Esophagus squamous epithelium (tissue), 5 donors: Measurements from ENCODE around the gene ZNF655. TPM values are rescaled to one million over a fixed set of nuclear protein-coding genes. Genes with fewer than 3 reads are reported as not detected.
"Not testable (repeated sequence)": the region's sequence is repeated elsewhere in the genome, so short reads cannot be mapped to it uniquely, and the experiment has no call there.

Source experiments
- DNase-seq: peaks from one replicate; lab custom pipeline; 2025; lab: John Stamatoyannopoulos, UW
- H3K27ac ChIP-seq, 4 donors: fragments of 200-600 bp; sonication (generic); one replicate each; pipeline ENCODE4 v1.5.1; 2016 to 2019; ENCODE audit warnings: mild to moderate bottlenecking in 1 of 4
- H3K27me3 ChIP-seq, 4 donors: fragments of 200-600 bp; sonication (generic); 1 replicate in 3 of 4; 2 replicates in 1 of 4; pipeline versions ENCODE4 v1.5.1 to v1.6.0; 2017 to 2021; ENCODE audit warnings: antibody characterized with exemption in 1 of 4
- H3K36me3 ChIP-seq, 3 donors: fragments of 200-600 bp; sonication (generic); one replicate each; pipeline ENCODE4 v1.5.1; 2016 to 2019
- H3K4me1 ChIP-seq, 3 donors: fragments of 200-600 bp; sonication (generic); one replicate each; pipeline ENCODE4 v1.5.1; 2017 to 2019
- H3K4me3 ChIP-seq, 4 donors: fragments of 200-600 bp; sonication (generic); 1 replicate in 3 of 4; 2 replicates in 1 of 4; pipeline ENCODE4 v1.5.1; 2016 to 2019; ENCODE audit warnings: mild to moderate bottlenecking in 2 of 4, moderate library complexity in 1 of 4
- H3K9me3 ChIP-seq, 3 donors: fragments of 200-600 bp; sonication (generic); one replicate each; pipeline ENCODE4 v1.5.1; 2016 to 2019
- POLR2A ChIP-seq, 4 donors: fragments of 450-650 bp; IDR thresholded peaks; one replicate each; pipeline ENCODE4 v1.6.1; 2017; ENCODE audit warnings: antibody characterized with exemption in 4 of 4, mild to moderate bottlenecking in 4 of 4, moderate library complexity in 3 of 4
- WGBS, 2 donors: methylation state at CpG; one replicate each; pipeline ENCODE4 v1.1.5; 2018; 5-methylcytosine and 5-hydroxymethylcytosine counted together
- intact Hi-C: fragments of 100-400 bp; cut with DNase I; formaldehyde crosslinking; loops from one replicate; pipeline ENCODE4 v1.15.0; 2022
- total RNA-seq, 4 donors: library from RNA; depleted of rRNA; stranded (reverse); fragments of >200 nt; gene quantifications; one replicate each; pipeline ENCODE4 v1.1.0, GENCODE V29; 2016
- TF ChIP-seq, protein P1 (sequence below), 6 experiments: fragments of 450-650 bp in 4 of 6; fragments of 200-600 bp in 2 of 6; sonication (generic) in 2 of 6; IDR thresholded peaks; one replicate each; pipeline ENCODE4 v1.5.1; 2016 to 2019; ENCODE audit warnings: antibody characterized with exemption in 6 of 6, mild to moderate bottlenecking in 4 of 6, moderate library complexity in 4 of 6
- donor health status: DM: yes; HTN: yes; CAD: no.

ZNF655 gene
- total RNA-seq, 4 donors from 2014 or later = 78.6 to 167 (median 107) TPM

DNA sequence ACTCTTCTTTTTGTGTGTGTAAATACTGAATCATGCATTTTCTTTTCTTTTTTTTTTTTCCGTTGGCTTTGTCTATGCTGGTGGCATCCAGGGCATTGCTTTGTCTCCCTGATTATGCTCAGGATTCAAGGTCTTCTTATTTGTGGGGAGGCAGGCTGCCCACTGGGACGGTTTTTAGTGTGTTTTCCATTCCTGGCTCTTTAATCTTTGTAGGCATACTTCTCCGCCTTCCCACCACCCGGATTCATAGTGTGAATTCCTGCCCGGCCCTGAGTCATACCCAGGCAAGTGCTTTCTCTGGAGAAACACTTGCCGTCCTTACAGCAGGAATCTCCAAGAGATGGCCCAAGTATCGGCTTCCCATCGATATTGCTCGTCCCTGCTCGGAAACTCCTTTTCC lies 5.2 kb downstream of the ZNF655 start:
- TF ChIP-seq, protein P1, sequence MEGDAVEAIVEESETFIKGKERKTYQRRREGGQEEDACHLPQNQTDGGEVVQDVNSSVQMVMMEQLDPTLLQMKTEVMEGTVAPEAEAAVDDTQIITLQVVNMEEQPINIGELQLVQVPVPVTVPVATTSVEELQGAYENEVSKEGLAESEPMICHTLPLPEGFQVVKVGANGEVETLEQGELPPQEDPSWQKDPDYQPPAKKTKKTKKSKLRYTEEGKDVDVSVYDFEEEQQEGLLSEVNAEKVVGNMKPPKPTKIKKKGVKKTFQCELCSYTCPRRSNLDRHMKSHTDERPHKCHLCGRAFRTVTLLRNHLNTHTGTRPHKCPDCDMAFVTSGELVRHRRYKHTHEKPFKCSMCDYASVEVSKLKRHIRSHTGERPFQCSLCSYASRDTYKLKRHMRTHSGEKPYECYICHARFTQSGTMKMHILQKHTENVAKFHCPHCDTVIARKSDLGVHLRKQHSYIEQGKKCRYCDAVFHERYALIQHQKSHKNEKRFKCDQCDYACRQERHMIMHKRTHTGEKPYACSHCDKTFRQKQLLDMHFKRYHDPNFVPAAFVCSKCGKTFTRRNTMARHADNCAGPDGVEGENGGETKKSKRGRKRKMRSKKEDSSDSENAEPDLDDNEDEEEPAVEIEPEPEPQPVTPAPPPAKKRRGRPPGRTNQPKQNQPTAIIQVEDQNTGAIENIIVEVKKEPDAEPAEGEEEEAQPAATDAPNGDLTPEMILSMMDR (IDR thresholded peaks at IDR 0.05) = no peak
- TF ChIP-seq POLR2A (IDR thresholded peaks at IDR 0.05) = no peak
- H3K36me3 ChIP-seq = peaks cover 6 to 87% (median 22%) of the 10 kb centered on the region in 3 donors
- WGBS, 2 donors = 58 to 60% methylated on average over 8 to 10 of the region's 10 CpGs
- intact Hi-C loops = no loop called here
- H3K27ac ChIP-seq = peak overlapping the region; percentile 19 to 99 (median 96)
- no peaks in the 10 kb centered on the region for H3K9me3 ChIP-seq
- H3K4me1 ChIP-seq = peaks cover 31 to 74% (median 39%) of the 10 kb centered on the region in 3 donors
- peak overlapping the region in 1 of 4 donors; percentile 6 for H3K4me3 ChIP-seq
- no peaks in the 10 kb centered on the region for H3K27me3 ChIP-seq
- DNase-seq = no peak

DNA sequence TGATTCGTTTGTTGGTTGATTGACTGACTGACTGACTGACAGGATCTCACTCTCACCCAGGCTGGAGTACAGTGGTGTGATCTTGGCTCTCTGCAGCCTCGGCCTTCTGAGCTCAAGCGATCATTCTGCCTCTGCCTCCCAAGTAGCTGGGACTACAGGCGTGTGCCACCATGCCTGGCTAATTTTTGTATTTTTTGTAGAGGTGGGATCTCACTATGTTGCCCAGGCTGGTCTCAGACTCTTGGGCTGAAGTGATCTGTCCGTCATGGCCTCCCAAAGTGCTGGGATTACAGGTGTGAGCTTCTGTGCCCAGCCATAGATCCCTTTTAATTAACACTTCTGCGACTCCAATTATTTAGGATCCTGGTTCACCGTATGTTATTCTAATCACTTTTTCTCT lies 10.3 kb downstream of the ZNF655 start:
- H3K27me3 ChIP-seq, DNase-seq, H3K27ac ChIP-seq, intact Hi-C loops, H3K4me3 ChIP-seq, H3K9me3 ChIP-seq: not testable (repeated sequence)
- 95% methylated on average over 7 of the region's 7 CpGs for WGBS, 2 donors
- Histone ChIP-seq H3K36me3 (peaks cover 10 to 100% (median 11%) of the 10 kb centered on the region in 3 donors), H3K4me1 (peaks cover 0 to 28% (median 3%) of the 10 kb centered on the region in 3 donors)

DNA sequence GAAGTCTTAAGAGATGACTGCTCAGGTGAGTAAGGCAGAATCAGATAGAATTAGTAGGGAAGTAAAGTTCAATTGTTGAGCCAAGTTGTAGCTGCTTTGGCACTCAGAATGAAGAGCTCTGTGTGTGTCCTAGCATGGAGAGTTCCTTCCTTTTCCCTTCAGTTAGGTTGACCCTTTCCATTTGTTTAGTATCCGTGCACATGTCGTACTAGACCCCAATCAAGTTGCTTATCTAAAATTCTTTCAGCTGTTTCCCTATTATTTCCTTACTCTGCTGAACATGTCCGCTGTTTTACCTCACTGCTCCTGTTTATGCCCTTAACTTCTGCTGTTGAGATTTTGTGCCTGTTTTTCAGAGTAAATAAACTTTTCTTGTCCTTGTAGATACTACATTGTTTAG lies 13.3 kb downstream of the ZNF655 start:
- intact Hi-C loops = no loop called here
- WGBS, 2 donors = 86 to 97% methylated on average over 3 of the region's 3 CpGs
- no peaks in the 10 kb centered on the region for H3K4me1 ChIP-seq
- H3K27ac ChIP-seq = no peak overlapping the region
- H3K27me3 ChIP-seq = no peaks in the 10 kb centered on the region
- H3K36me3 ChIP-seq = peaks cover 4 to 73% (median 7%) of the 10 kb centered on the region in 3 donors
- no peak for DNase-seq
- no peaks in the 10 kb centered on the region for H3K9me3 ChIP-seq
- no peak overlapping the region for H3K4me3 ChIP-seq
- TF ChIP-seq, protein P1 (IDR thresholded peaks at IDR 0.05) = no peak
- no peak for TF ChIP-seq POLR2A (IDR thresholded peaks at IDR 0.05)

DNA sequence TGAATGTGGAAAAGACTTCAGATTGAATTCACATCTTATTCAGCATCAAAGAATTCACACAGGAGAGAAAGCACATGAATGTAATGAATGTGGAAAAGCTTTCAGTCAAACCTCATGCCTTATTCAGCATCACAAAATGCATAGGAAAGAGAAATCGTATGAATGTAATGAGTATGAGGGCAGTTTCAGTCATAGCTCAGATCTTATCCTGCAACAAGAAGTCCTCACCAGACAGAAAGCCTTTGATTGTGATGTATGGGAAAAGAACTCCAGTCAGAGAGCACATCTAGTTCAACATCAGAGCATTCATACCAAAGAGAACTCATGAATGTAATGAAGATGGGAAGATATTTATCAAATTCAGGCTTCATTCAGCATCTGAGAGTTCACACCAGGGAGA lies 14.8 kb downstream of the ZNF655 start:
- 82 to 100% methylated on average over 1 of the region's 1 CpG for WGBS, 2 donors
- Histone ChIP-seq H3K36me3 (peaks cover 4 to 58% (median 7%) of the 10 kb centered on the region in 3 donors), H3K27me3 (no peaks in the 10 kb centered on the region), H3K4me3 (no peak overlapping the region), H3K27ac (no peak overlapping the region), H3K4me1 (no peaks in the 10 kb centered on the region), H3K9me3 (no peaks in the 10 kb centered on the region)
- intact Hi-C loops = no loop called here
- no peak for DNase-seq
- TF ChIP-seq, protein P1 (IDR thresholded peaks at IDR 0.05) = no peak
- no peak for TF ChIP-seq POLR2A (IDR thresholded peaks at IDR 0.05)

DNA sequence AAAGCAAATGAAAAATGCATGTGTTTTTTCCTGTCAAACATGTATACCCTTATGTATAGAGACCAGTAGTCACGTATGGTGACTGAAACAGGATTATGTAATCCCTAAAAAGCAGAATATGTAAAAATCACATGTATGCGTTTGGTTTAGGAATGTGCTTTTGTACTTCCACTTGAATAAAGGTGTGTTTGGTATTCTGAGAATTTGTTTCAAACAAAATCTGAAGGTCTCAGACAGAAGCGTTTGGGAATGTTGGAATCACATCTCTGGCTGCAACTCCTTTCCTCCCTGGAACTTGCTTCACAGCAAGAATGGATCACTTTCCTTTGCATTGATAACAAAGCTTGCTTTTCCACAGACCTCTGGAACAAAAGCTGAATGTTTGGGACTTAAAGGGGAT lies 17.8 kb downstream of the ZNF655 start:
- H3K27me3 ChIP-seq = no peaks in the 10 kb centered on the region
- no peak for TF ChIP-seq POLR2A (IDR thresholded peaks at IDR 0.05)
- TF ChIP-seq, protein P1 (IDR thresholded peaks at IDR 0.05) = no peak
- 66 to 79% methylated on average over 3 of the region's 3 CpGs for WGBS, 2 donors
- no peak overlapping the region for H3K27ac ChIP-seq
- H3K4me1 ChIP-seq = peaks cover 0 to 22% (median 7%) of the 10 kb centered on the region in 3 donors
- peaks cover 3 to 28% (median 4%) of the 10 kb centered on the region in 3 donors for H3K36me3 ChIP-seq
- H3K4me3 ChIP-seq = no peak overlapping the region
- intact Hi-C loops = no loop called here
- no peak for DNase-seq
- H3K9me3 ChIP-seq = no peaks in the 10 kb centered on the region
